Endothelial cell of umbilical vein (primary cell): Measurements from ENCODE around the gene TMEM170A.

Experiments
- EZH2 ChIP-seq: IDR thresholded peaks from 2 replicates; pipeline ENCODE4 v1.6.1; 2012; ENCODE audit warnings: borderline replicate concordance, low read depth, mild to moderate bottlenecking, moderate library complexity, low read length, inconsistent platforms; ENCODE audit not compliant: severe bottlenecking
- FOS ChIP-seq: IDR thresholded peaks from 2 replicates; pipeline ENCODE4 v1.6.1; 2011; ENCODE audit warnings: mild to moderate bottlenecking, low read length, moderate library complexity, borderline replicate concordance; ENCODE audit not compliant: insufficient read depth
- MYC ChIP-seq: IDR thresholded peaks from one replicate; pipeline ENCODE4 v1.6.1; 2011; ENCODE audit warnings: mild to moderate bottlenecking, low read depth, low read length
- POLR2A ChIP-seq: IDR thresholded peaks from 2 replicates; pipeline ENCODE4 v1.6.1; 2012; ENCODE audit warnings: low read depth, mild to moderate bottlenecking, control low read depth, low read length
- POLR2AphosphoS5 ChIP-seq: IDR thresholded peaks from 2 replicates; pipeline ENCODE4 v1.6.1; 2012; ENCODE audit warnings: low read depth, mild to moderate bottlenecking, control low read depth, low read length, moderate library complexity; ENCODE audit not compliant: insufficient read depth
- TF ChIP-seq, protein P1 (sequence below), 2 donors: IDR thresholded peaks; 1 replicate in 1 of 2; 2 replicates in 1 of 2; pipeline ENCODE4 v1.5.1; 2011; ENCODE audit warnings: low read length in 2 of 2, mild to moderate bottlenecking in 2 of 2, moderate library complexity in 2 of 2, control low read depth in 1 of 2, inconsistent platforms in 1 of 2, low read depth in 1 of 2; ENCODE audit not compliant: insufficient read depth in 1 of 2; ENCODE audit errors: extremely low read depth in 1 of 2
- TF ChIP-seq, protein P2 (sequence below): IDR thresholded peaks from 2 replicates; pipeline ENCODE4 v1.6.1; 2011; ENCODE audit not compliant: insufficient read depth, insufficient read length

DNA sequence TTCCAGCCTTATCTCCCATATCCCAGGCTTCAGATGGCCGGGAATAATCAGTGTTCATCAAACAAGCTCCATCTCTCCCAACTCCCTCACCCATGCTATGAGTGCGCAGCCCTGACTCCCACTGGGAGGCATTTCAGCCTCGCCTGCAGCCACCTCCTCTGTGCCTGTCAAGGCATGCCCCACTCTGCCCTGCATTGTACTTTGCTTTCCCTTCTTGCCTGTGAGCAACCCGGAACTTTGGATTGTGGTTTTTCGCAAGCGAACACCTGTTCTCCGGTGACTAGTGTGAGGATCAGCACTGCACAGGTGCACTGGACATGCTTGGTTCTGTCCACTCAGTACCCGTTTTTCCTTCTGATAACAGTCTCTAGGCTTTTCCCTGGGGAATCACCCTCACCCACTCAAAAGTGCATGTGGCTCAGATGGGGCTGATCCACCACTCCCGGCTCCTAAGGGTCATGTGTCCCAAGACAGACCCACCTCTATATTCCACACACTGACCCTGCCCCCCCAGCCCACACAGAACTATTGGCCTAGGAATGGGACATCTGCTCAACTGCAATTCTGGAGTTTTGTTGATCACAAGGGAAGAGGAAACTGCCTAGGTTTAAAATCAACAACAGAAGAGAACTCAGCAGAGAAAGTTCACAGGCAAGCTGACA, 21.7 kb upstream of the TMEM170A start:
- TF ChIP-seq, protein P1, sequence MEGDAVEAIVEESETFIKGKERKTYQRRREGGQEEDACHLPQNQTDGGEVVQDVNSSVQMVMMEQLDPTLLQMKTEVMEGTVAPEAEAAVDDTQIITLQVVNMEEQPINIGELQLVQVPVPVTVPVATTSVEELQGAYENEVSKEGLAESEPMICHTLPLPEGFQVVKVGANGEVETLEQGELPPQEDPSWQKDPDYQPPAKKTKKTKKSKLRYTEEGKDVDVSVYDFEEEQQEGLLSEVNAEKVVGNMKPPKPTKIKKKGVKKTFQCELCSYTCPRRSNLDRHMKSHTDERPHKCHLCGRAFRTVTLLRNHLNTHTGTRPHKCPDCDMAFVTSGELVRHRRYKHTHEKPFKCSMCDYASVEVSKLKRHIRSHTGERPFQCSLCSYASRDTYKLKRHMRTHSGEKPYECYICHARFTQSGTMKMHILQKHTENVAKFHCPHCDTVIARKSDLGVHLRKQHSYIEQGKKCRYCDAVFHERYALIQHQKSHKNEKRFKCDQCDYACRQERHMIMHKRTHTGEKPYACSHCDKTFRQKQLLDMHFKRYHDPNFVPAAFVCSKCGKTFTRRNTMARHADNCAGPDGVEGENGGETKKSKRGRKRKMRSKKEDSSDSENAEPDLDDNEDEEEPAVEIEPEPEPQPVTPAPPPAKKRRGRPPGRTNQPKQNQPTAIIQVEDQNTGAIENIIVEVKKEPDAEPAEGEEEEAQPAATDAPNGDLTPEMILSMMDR (IDR thresholded peaks at IDR 0.05; ENCODE audit: extremely low read depth in 1 of 2, insufficient read depth in 1 of 2, low read depth in 1 of 2, low read length in 2 of 2) = no peak
- TF ChIP-seq POLR2A = no peak
- no peak for TF ChIP-seq POLR2AphosphoS5
- no peak for TF ChIP-seq EZH2
- no peak for TF ChIP-seq MYC
- TF ChIP-seq, protein P2, sequence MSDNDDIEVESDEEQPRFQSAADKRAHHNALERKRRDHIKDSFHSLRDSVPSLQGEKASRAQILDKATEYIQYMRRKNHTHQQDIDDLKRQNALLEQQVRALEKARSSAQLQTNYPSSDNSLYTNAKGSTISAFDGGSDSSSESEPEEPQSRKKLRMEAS = no peak
- no peak for TF ChIP-seq FOS
